ENCODE results near the gene ITPR2. TPM values are rescaled to one million over a fixed set of nuclear protein-coding genes. Genes with fewer than 3 reads are reported as not detected.

The ITPR2 gene
- total and polyA plus RNA-seq, 2 of the 8 experiments (the other 6 are each of a cell fraction or from before 2014, with no cell fraction given) = 4.1 to 48.3 TPM

- H3K27ac ChIP-seq (ENCODE audit: low read depth, low read length) = no peak overlapping the region
- H3K9me3 ChIP-seq (ENCODE audit: insufficient read depth in 2 of 2, low read depth in 1 of 2, low read length in 1 of 2) = no peaks in the 10 kb centered on the region
- 95% methylated on average over 6 of the region's 6 CpGs; no CpG with 5 or more reads in 1 of the 2 experiments for WGBS, 2 experiments (ENCODE audit: extremely low coverage in 1 of 2, insufficient coverage in 1 of 2, insufficient read length in 1 of 2, insufficient replicate concordance in 2 of 2, low coverage in 1 of 2, low lambda C conversion rate in 2 of 2, missing lambda C conversion rate in 1 of 2)
- no peak overlapping the region for H3K4me2 ChIP-seq (ENCODE audit: insufficient read depth in 1 of 2, low read depth in 2 of 2, low read length in 2 of 2)
- peak overlapping the region; percentile 4; the same call in 1 of the 2 replicates for H2BK20ac ChIP-seq (ENCODE audit: low read length)
- H3K9ac ChIP-seq (replicated peaks in 1 of 4; ENCODE audit: extremely low read depth in 1 of 4, low read depth in 3 of 4, low read length in 3 of 4) = no peak overlapping the region
- H3K18ac ChIP-seq (ENCODE audit: extremely low read depth, low read length) = no peak overlapping the region
- H2AK5ac ChIP-seq (ENCODE audit: low read depth, low read length) = no peak overlapping the region
- TF ChIP-seq CBX5 (IDR thresholded peaks at IDR 0.05; ENCODE audit: low read depth, low read length) (no peak), CEBPB (IDR thresholded peaks at IDR 0.05; ENCODE audit: low read depth, low read length) (no peak), RNF2 (IDR thresholded peaks at IDR 0.05; ENCODE audit: borderline replicate concordance, low read depth, low read length, missing control alignments, poor library complexity, severe bottlenecking) (no peak), CREB1 (IDR thresholded peaks at IDR 0.05) (no peak), SP4 (IDR thresholded peaks at IDR 0.05; ENCODE audit: low read length) (no peak), BRCA1 (IDR thresholded peaks at IDR 0.05; ENCODE audit: low read depth, low read length) (no peak), CHD2 (IDR thresholded peaks at IDR 0.05; ENCODE audit: low read length) (no peak), BCL11A (IDR thresholded peaks at IDR 0.05; ENCODE audit: low read depth in 2 of 2, low read length in 2 of 2) (no peak)
- no peak overlapping the region for H2BK120ac ChIP-seq (replicated peaks; ENCODE audit: low read depth, low read length)
- H3K4me3 ChIP-seq (ENCODE audit: extremely low read depth in 1 of 4, insufficient read depth in 2 of 4, low read depth in 3 of 4, low read length in 4 of 4) = no peak overlapping the region
- H3K27me3 ChIP-seq (replicated peaks in 1 of 4; ENCODE audit: control insufficient read depth in 3 of 4, extremely low read depth in 1 of 4, insufficient read depth in 3 of 4, low read length in 3 of 4) = no peaks in the 10 kb centered on the region
- no peaks in the 10 kb centered on the region for H3K79me2 ChIP-seq (ENCODE audit: control insufficient read depth in 1 of 2, insufficient read depth in 2 of 2, low read length in 2 of 2)
- H4K91ac ChIP-seq (replicated peaks; ENCODE audit: insufficient read length, low read length) = no peak overlapping the region
- no peak overlapping the region for H3K14ac ChIP-seq (ENCODE audit: insufficient read length)
- no peak overlapping the region for H2BK12ac ChIP-seq (ENCODE audit: low read depth, low read length)
- no peak for DNase-seq (ENCODE audit: low read depth in 1 of 2, low spot score in 2 of 2)
- no peak overlapping the region for H2BK15ac ChIP-seq (ENCODE audit: low read length)
- H3K4me1 ChIP-seq (replicated peaks in 1 of 4; ENCODE audit: control insufficient read depth in 3 of 4, insufficient read depth in 4 of 4, low read length in 3 of 4) = peaks cover 0 to 8% (median 6%) of the 10 kb centered on the region in 4 experiments; a peak in 4 of 7 replicates
- H4K20me1 ChIP-seq (replicated peaks in 1 of 2; ENCODE audit: control insufficient read depth in 1 of 2, insufficient read depth in 2 of 2, low read length in 2 of 2) = no peaks in the 10 kb centered on the region
- peaks cover 0 to 13% (median 3%) of the 10 kb centered on the region in 4 experiments; a peak in 1 of 8 replicates for H3K36me3 ChIP-seq (ENCODE audit: control insufficient read depth in 2 of 4, insufficient read depth in 4 of 4, low read length in 3 of 4)
- no peak overlapping the region for H3K4ac ChIP-seq (replicated peaks; ENCODE audit: insufficient read length, low read depth, low read length)
- FAIRE-seq = no peak
- no peak overlapping the region for H3K56ac ChIP-seq (replicated peaks; ENCODE audit: insufficient read length, low read depth, low read length)
- CTCF ChIA-PET (ENCODE audit: partially characterized antibody) = interaction anchor here (1.6 kb wide), 1 partner anchor 8 kb away, joined by 3 read pairs; no protein-coding TSS in a partner anchor
- POLR2A ChIA-PET (ENCODE audit: partially characterized antibody) = no interaction called here
- no peak overlapping the region for H4K8ac ChIP-seq (ENCODE audit: extremely low read depth, insufficient read depth, low read length)
- H4K5ac ChIP-seq (ENCODE audit: insufficient read length, low read depth, low read length) = no peak overlapping the region
- H3K79me1 ChIP-seq (ENCODE audit: low read depth, low read length) = peaks cover 2% of the 10 kb centered on the region; the same call in 1 of the 2 replicates
- no peaks in the 10 kb centered on the region for H3K23me2 ChIP-seq (ENCODE audit: low read depth, low read length)
- H2AFZ ChIP-seq (ENCODE audit: low read length) = no peak overlapping the region
- H3K23ac ChIP-seq (ENCODE audit: insufficient read length) = no peak overlapping the region
- H2BK5ac ChIP-seq (ENCODE audit: low read depth, low read length) = no peak overlapping the region
These were observed 143.6 kb downstream of the ITPR2 start for GRCh38 chr12:26689281-26689841.
